K562 (cell line): ENCODE measurements around the gene ARMC9. TPM values are rescaled to one million over a fixed set of nuclear protein-coding genes. Genes with fewer than 3 reads are reported as not detected.

Source experiments
- ATAC-seq: fragments of 200-7000 bp; cut with Tn5 transposase; 3 replicates; pipeline ENCODE4 v1.9.1; 2020; ENCODE audit warnings: moderate library complexity
- BruUV-seq: library from RNA; stranded (reverse); fragments of 400-500 nt; replicated peaks from 2 replicates; lab custom pipeline; 2021; lab: Mats Ljungman, UMichigan
- CTCF ChIA-PET: fragments of 300-600 bp; formaldehyde crosslinking; extraction: SDS; loops from one replicate; lab custom pipeline; 2021; ENCODE audit warnings: low intra/inter-chr PET ratio; lab: Yijun Ruan, JAX
- POLR2A ChIA-PET: fragments of 300-600, 350-650 bp; sonication (Branson Sonifier 250); formaldehyde crosslinking; extraction: SDS; loops from one replicate; lab custom pipeline; 2021; ENCODE audit warnings: antibody characterized with exemption, inconsistent platforms; lab: Yijun Ruan, JAX
- DNase-seq, 4 experiments: peaks; one replicate each; pipeline versions ENCODE4 v3.0.0 to v3.0.0-alpha.2; 2011 to 2018; ENCODE audit warnings: low spot score in 3 of 4, mixed read lengths in 3 of 4; ENCODE audit errors: extremely low read depth in 1 of 4
- FAIRE-seq: peaks from 2 replicates; lab custom pipeline; 2011; peaks lifted over from hg19 to GRCh38; lab: Jason Lieb, UNC
- H2AFZ ChIP-seq: 2 replicates; pipeline ENCODE4 v1.6.0; 2011; ENCODE audit warnings: low read depth, low read length, control low read depth, inconsistent platforms
- H3K27ac ChIP-seq: fragments of 200-600 bp; 3 replicates; pipeline ENCODE4 v1.8.0; 2011; ENCODE audit warnings: low read depth, mild to moderate bottlenecking, control low read depth, inconsistent platforms, low read length, moderate library complexity, mixed read lengths; ENCODE audit errors: extremely low read depth
- H3K27me3 ChIP-seq, 2 experiments: fragments of 300-600 bp in 1 of 2; 2 replicates in 1 of 2; 3 replicates in 1 of 2; pipeline versions ENCODE4 v1.6.0 to v1.8.0; 2011; ENCODE audit warnings: inconsistent platforms in 2 of 2, low read length in 2 of 2, mild to moderate bottlenecking in 1 of 2, mixed read lengths in 1 of 2, moderate library complexity in 1 of 2; ENCODE audit not compliant: control insufficient read depth in 2 of 2, insufficient read depth in 2 of 2
- H3K36me3 ChIP-seq: fragments of 300-600 bp; 3 replicates; pipeline ENCODE4 v1.8.0; 2011; ENCODE audit warnings: mild to moderate bottlenecking, low read length, inconsistent platforms; ENCODE audit not compliant: control insufficient read depth, insufficient read depth
- H3K4me1 ChIP-seq, 2 experiments: fragments of 200-600 bp in 1 of 2; replicated peaks in 1 of 2; 2 replicates in 1 of 2; 3 replicates in 1 of 2; pipeline versions ENCODE4 v1.5.1 to v1.8.0; 2011; ENCODE audit warnings: inconsistent platforms in 2 of 2, low read length in 2 of 2, mild to moderate bottlenecking in 1 of 2, mixed read lengths in 1 of 2, moderate library complexity in 1 of 2; ENCODE audit not compliant: control insufficient read depth in 2 of 2, insufficient read depth in 2 of 2
- H3K4me2 ChIP-seq: 2 replicates; pipeline ENCODE4 v1.6.1; 2011; ENCODE audit warnings: low read length, control low read depth, inconsistent platforms, mixed read lengths; ENCODE audit not compliant: insufficient read depth
- H3K4me3 ChIP-seq: fragments of 200-600 bp; sonication (generic), shearing (Covaris generic); 2 replicates; pipeline ENCODE4 v1.5.1; 2016; ENCODE audit warnings: control low read depth, inconsistent platforms
- H3K79me2 ChIP-seq: fragments of 200-600 bp; 3 replicates; pipeline ENCODE4 v1.8.0; 2011; ENCODE audit warnings: low read length, inconsistent platforms; ENCODE audit not compliant: control insufficient read depth, insufficient read depth
- H3K9ac ChIP-seq, 2 experiments: 2 replicates each; pipeline versions ENCODE4 v1.6.0 to v1.6.1; 2011; ENCODE audit warnings: low read depth in 2 of 2, low read length in 2 of 2, control low read depth in 1 of 2, inconsistent platforms in 1 of 2, mild to moderate bottlenecking in 1 of 2, mixed read lengths in 1 of 2; ENCODE audit not compliant: insufficient read depth in 1 of 2
- H3K9me1 ChIP-seq: one replicate; pipeline ENCODE4 v1.6.0; 2011; ENCODE audit warnings: inconsistent platforms, mild to moderate bottlenecking, low read length, moderate library complexity; ENCODE audit not compliant: control insufficient read depth, insufficient read depth
- H3K9me3 ChIP-seq: replicated peaks from 2 replicates; pipeline ENCODE4 v1.5.1; 2011; ENCODE audit warnings: low read depth, low read length, inconsistent platforms; ENCODE audit not compliant: control insufficient read depth, insufficient read depth
- H4K20me1 ChIP-seq: replicated peaks from 2 replicates; pipeline ENCODE4 v1.6.1; 2011; ENCODE audit warnings: low read length, inconsistent platforms, mixed read lengths; ENCODE audit not compliant: control insufficient read depth, insufficient read depth
- ATF1 ChIP-seq, 2 experiments: fragments of 450-650 bp in 1 of 2; IDR thresholded peaks; 2 replicates each; pipeline ENCODE4 v1.6.1; 2016; ENCODE audit warnings: missing compliant biosample characterization in 1 of 2, missing genetic modification characterization in 1 of 2
- CBX3 ChIP-seq, 2 experiments: IDR thresholded peaks; 1 replicate in 1 of 2; 2 replicates in 1 of 2; pipeline ENCODE4 v1.6.1; 2012; ENCODE audit warnings: inconsistent platforms in 2 of 2, low read length in 2 of 2, borderline replicate concordance in 1 of 2, control low read depth in 1 of 2
- FOXP4 ChIP-seq: sonication (generic); formaldehyde crosslinking; IDR thresholded peaks from 2 replicates; pipeline ENCODE4 v1.8.0; 2022; ENCODE audit warnings: mild to moderate bottlenecking, missing genetic modification reagents, borderline replicate concordance
- FUS ChIP-seq: fragments of 200-400 bp; formaldehyde crosslinking; optimal IDR thresholded peaks from 2 replicates; pipeline ENCODE3; 2017; ENCODE audit warnings: low read depth, low read length
- HNRNPK ChIP-seq: fragments of 200-400 bp; formaldehyde crosslinking; IDR thresholded peaks from one replicate; pipeline ENCODE4 v1.6.1; 2018; ENCODE audit warnings: mild to moderate bottlenecking, low read depth, low read length; ENCODE audit not compliant: poor library complexity, severe bottlenecking
- KLF6 ChIP-seq: fragments of 250-450 bp; sonication (Bioruptor Pico); IDR thresholded peaks from 2 replicates; pipeline ENCODE4 v1.4.0; 2020; ENCODE audit warnings: mild to moderate bottlenecking, moderate library complexity, borderline replicate concordance
- LEF1 ChIP-seq: fragments of 450-650 bp; IDR thresholded peaks from 2 replicates; pipeline ENCODE4 v1.6.1; 2016; ENCODE audit warnings: mild to moderate bottlenecking
- RNF219 ChIP-seq: fragments of 250-450 bp; sonication (Bioruptor Pico); IDR thresholded peaks from 2 replicates; pipeline ENCODE4 v1.5.0; 2022; ENCODE audit warnings: mild to moderate bottlenecking
- SREBF1 ChIP-seq: fragments of 150-350 bp; IDR thresholded peaks from 2 replicates; pipeline ENCODE4 v1.6.1; 2014; ENCODE audit warnings: antibody characterized with exemption, low read depth, low read length, borderline replicate concordance
- ZBTB34 ChIP-seq: fragments of 250-450 bp; sonication (Bioruptor Pico); IDR thresholded peaks from 2 replicates; pipeline ENCODE4 v1.8.0; 2021; ENCODE audit warnings: mild to moderate bottlenecking, moderate library complexity
- ZNF143 ChIP-seq: sonication (generic); formaldehyde crosslinking; IDR thresholded peaks from 2 replicates; pipeline ENCODE4 v1.9.0; 2022; ENCODE audit warnings: mild to moderate bottlenecking, missing genetic modification reagents
- WGBS: fragments of 100-300 bp; shearing (Covaris generic); methylation state at CpG from one replicate; pipeline ENCODE4 v1.1.6; 2016; ENCODE audit warnings: low coverage, mixed read lengths; ENCODE audit not compliant: insufficient coverage; ENCODE audit errors: missing lambda C conversion rate; 5-methylcytosine and 5-hydroxymethylcytosine counted together
- in situ Hi-C: fragments of 300-500 bp; cut with MboI; formaldehyde crosslinking; loops from 4 replicates; pipeline ENCODE4 v1.15.0; 2018; ENCODE audit warnings: inconsistent platforms, mixed read lengths
- intact Hi-C: fragments of 100-400 bp; cut with micrococcal nuclease; formaldehyde crosslinking; loops from 2 replicates; pipeline ENCODE4 v1.14.2; 2022
- polyA plus RNA-seq, 8 experiments: library from polyadenylated mRNA; depleted of rRNA in 4 of 8; stranded (reverse) in 5 of 8; unstranded in 3 of 8; fragments of >200 nt; fragmentation: Nextera tagmentation in 2 of 8; fragmentation: Illumina TruSeq in 1 of 8; extraction: Ambion mirVana in 2 of 8; extraction: Trizol in 1 of 8; gene quantifications; 2 replicates each; pipeline versions ENCODE4 v1.2.1 to v1.2.3, GENCODE V29; 2011 to 2014; ENCODE audit warnings: inconsistent platforms in 1 of 8, missing spikeins in 1 of 8
- total RNA-seq, 7 experiments: library from RNA; depleted of rRNA in 6 of 7; stranded (reverse); fragments of >200 nt in 6 of 7; fragmentation: Illumina TruSeq in 2 of 7; extraction: Trizol in 2 of 7; gene quantifications; 2 replicates each; pipeline versions ENCODE4 v1.2.1 to v1.2.3, GENCODE V29; 2011 to 2021; ENCODE audit warnings: low replicate concordance in 1 of 7

ARMC9 gene
- total and polyA plus RNA-seq, 9 of the 15 experiments (the other 6 are each of a cell fraction or from before 2014, with no cell fraction given), result 0.36 to 2.3 (median 1.1) TPM

GRCh38 chr2:231369580-231370428 lies 171.4 kb downstream of the ARMC9 start:
- intact Hi-C loops (no loop called here), in situ Hi-C loops (no loop called here)
- 54% methylated on average over 13 of the region's 23 CpGs for WGBS
- H3K9ac ChIP-seq, result no peak overlapping the region
- no TSS peak for BruUV-seq
- DNase-seq, result no peak
- H3K9me1 ChIP-seq, result no peaks in the 10 kb centered on the region
- no peaks in the 10 kb centered on the region for H3K9me3 ChIP-seq
- H3K4me3 ChIP-seq, result no peak overlapping the region
- no peaks in the 10 kb centered on the region for H4K20me1 ChIP-seq
- FAIRE-seq, result no peak
- H3K27me3 ChIP-seq, result no peaks in the 10 kb centered on the region
- ChIA-PET POLR2A (interaction anchor here (0.6 kb wide), 3 partner anchors 18 to 86 kb away, joined by 3 read pairs; no protein-coding TSS in a partner anchor), CTCF (interaction anchor here (0.6 kb wide), 1 partner anchor 15 kb away, joined by 3 read pairs; no protein-coding TSS in a partner anchor)
- no peak overlapping the region for H3K27ac ChIP-seq
- no peak overlapping the region for H3K4me2 ChIP-seq
- H3K36me3 ChIP-seq, result no peaks in the 10 kb centered on the region
- no peak overlapping the region for H2AFZ ChIP-seq
- H3K4me1 ChIP-seq, result peaks cover 10 to 15% of the 10 kb centered on the region in 2 experiments; a peak in 4 of 5 replicates
- ATAC-seq, result no peak
- no peaks in the 10 kb centered on the region for H3K79me2 ChIP-seq
- no peak for TF ChIP-seq HNRNPK
- TF ChIP-seq SREBF1, result no peak
- TF ChIP-seq FUS, result no peak
- no peak for TF ChIP-seq FOXP4 (CRISPR knock-in tag)
- TF ChIP-seq RNF219, result no peak
- TF ChIP-seq KLF6 (CRISPR knock-in tag), result no peak
- TF ChIP-seq CBX3 (IDR thresholded peaks at IDR 0.05; ENCODE audit: borderline replicate concordance in 1 of 2, low read length in 2 of 2), result no peak
- no peak for TF ChIP-seq ZNF143 (CRISPR knock-in tag)
- TF ChIP-seq ATF1 (CRISPR knock-in tag; IDR thresholded peaks at IDR 0.05), result no peak
- TF ChIP-seq ATF1 (tag; IDR thresholded peaks at IDR 0.05), result no peak
- no peak for TF ChIP-seq LEF1
- TF ChIP-seq ZBTB34 (CRISPR knock-in tag), result no peak
